Dermis lymphatic vessel endothelial cell (primary cell): Measurements from ENCODE around the gene TNFRSF1B. TPM values are rescaled to one million over a fixed set of nuclear protein-coding genes. Genes with fewer than 3 reads are reported as not detected.

ENCODE experiments used
- total RNA-seq: library from RNA; depleted of rRNA; stranded (reverse); fragments of >200 nt; gene quantifications from 2 replicates; pipeline ENCODE4 v1.2.1, GENCODE V29; 2014

Gene TNFRSF1B
- total RNA-seq = 5.4 and 23.7 TPM in 2 replicates

GRCh38 chr1:12166834-12167492, at the start of gene TNFRSF1B:
TNFRSF1B (plus strand) TSS chr1:12166991; CDS start chr1:12167092, 101 bp downstream.

GRCh38 chr1:12229835-12230548, 63.2 kb downstream of the TNFRSF1B start, which contains the start of gene VPS13D:
VPS13D (plus strand) TSS chr1:12230030; CDS start chr1:12234267, 4,237 bp downstream.

Other genes with a start within 250 kb of the TNFRSF1B start
- 37.5 and 45.5 TPM in 2 replicates for gene KIAA2013, start 240.6 kb upstream of the TNFRSF1B start, total RNA-seq
- 107 and 111 TPM in 2 replicates for gene PLOD1, start 232.3 kb upstream of the TNFRSF1B start, total RNA-seq
- 55.4 and 59.1 TPM in 2 replicates for gene MFN2, start 186.5 kb upstream of the TNFRSF1B start, total RNA-seq
- gene MIIP, start 147.5 kb upstream of the TNFRSF1B start, total RNA-seq = 20.2 and 22.9 TPM in 2 replicates
- gene TNFRSF8, start 103.7 kb upstream of the TNFRSF1B start, total RNA-seq = under 0.01 TPM in 1 of 2 replicates, not detected in the other
- 25.8 and 28.5 TPM in 2 replicates for gene VPS13D, start 63.0 kb downstream of the TNFRSF1B start, total RNA-seq